Liver (tissue), 9 donors: Measurements from ENCODE around the gene SLC6A11. TPM values are rescaled to one million over a fixed set of nuclear protein-coding genes. Genes with fewer than 3 reads are reported as not detected.

Experiments used
- DNase-seq: peaks from one replicate; pipeline ENCODE4 v3.0.0-alpha.2; 2017; ENCODE audit warnings: low spot score
- H3K27ac ChIP-seq, 2 donors: one replicate each; pipeline ENCODE4 v1.7.0; 2013; ENCODE audit warnings: inconsistent platforms in 2 of 2, low read length in 2 of 2, control low read depth in 1 of 2, low read depth in 1 of 2, mild to moderate bottlenecking in 1 of 2
- H3K27me3 ChIP-seq, 4 donors: one replicate each; pipeline versions ENCODE4 v1.6.1 to v1.7.0; 2013; ENCODE audit warnings: low read length in 3 of 4, inconsistent platforms in 1 of 4, mild to moderate bottlenecking in 1 of 4, moderate library complexity in 1 of 4; ENCODE audit not compliant: control insufficient read depth in 4 of 4, insufficient read depth in 4 of 4
- H3K36me3 ChIP-seq, 4 donors: one replicate each; pipeline versions ENCODE4 v1.6.1 to v1.7.0; 2013; ENCODE audit warnings: low read length in 3 of 4, mild to moderate bottlenecking in 3 of 4, low read depth in 1 of 4, moderate library complexity in 1 of 4; ENCODE audit not compliant: control insufficient read depth in 4 of 4, insufficient read depth in 3 of 4
- H3K4me1 ChIP-seq, 4 donors: one replicate each; pipeline versions ENCODE4 v1.6.1 to v1.7.0; 2013; ENCODE audit warnings: low read length in 3 of 4, mild to moderate bottlenecking in 3 of 4, moderate library complexity in 1 of 4; ENCODE audit not compliant: control insufficient read depth in 4 of 4, insufficient read depth in 4 of 4
- H3K4me3 ChIP-seq, 3 donors: one replicate each; pipeline versions ENCODE4 v1.6.1 to v1.7.0; 2013; ENCODE audit warnings: low read length in 3 of 3, control low read depth in 1 of 3, low read depth in 1 of 3, mild to moderate bottlenecking in 1 of 3
- H3K9ac ChIP-seq, 2 donors: one replicate each; pipeline ENCODE4 v1.7.0; 2013; ENCODE audit warnings: low read length in 2 of 2, mild to moderate bottlenecking in 2 of 2, moderate library complexity in 2 of 2, control low read depth in 1 of 2, low read depth in 1 of 2
- H3K9me3 ChIP-seq, 4 donors: one replicate each; pipeline versions ENCODE4 v1.6.1 to v1.7.0; 2013; ENCODE audit warnings: low read length in 3 of 4; ENCODE audit not compliant: control insufficient read depth in 4 of 4
- ATF3 ChIP-seq: IDR thresholded peaks from 2 replicates; pipeline ENCODE4 v1.6.1; 2016; ENCODE audit warnings: antibody characterized with exemption
- CTCF ChIP-seq: fragments of 150-350 bp; IDR thresholded peaks from 2 replicates; pipeline ENCODE4 v1.5.1; 2017; ENCODE audit warnings: improper control_type of control experiment, low read depth, low read length; ENCODE audit not compliant: missing input control
- EGR1 ChIP-seq, 2 donors: IDR thresholded peaks; 2 replicates each; pipeline ENCODE4 v1.6.1; 2016 to 2018; ENCODE audit warnings: antibody characterized with exemption in 2 of 2, low read depth in 2 of 2
- FOXA1 ChIP-seq: IDR thresholded peaks from 2 replicates; pipeline ENCODE4 v1.6.1; 2016; ENCODE audit warnings: antibody characterized with exemption
- FOXA2 ChIP-seq: IDR thresholded peaks from 2 replicates; pipeline ENCODE4 v1.6.1; 2016; ENCODE audit warnings: antibody characterized with exemption
- GABPA ChIP-seq, 2 donors: IDR thresholded peaks in 1 of 2; conservative IDR thresholded peaks in 1 of 2; 2 replicates each; pipeline ENCODE4 v1.6.1; 2016; ENCODE audit warnings: antibody characterized with exemption in 2 of 2, mild to moderate bottlenecking in 1 of 2, moderate library complexity in 1 of 2
- HNF4A ChIP-seq, 2 donors: conservative IDR thresholded peaks; 2 replicates each; pipeline ENCODE4 v1.6.1; 2016; ENCODE audit warnings: antibody characterized with exemption in 2 of 2, mild to moderate bottlenecking in 2 of 2
- HNF4G ChIP-seq: IDR thresholded peaks from 2 replicates; pipeline ENCODE4 v1.6.1; 2016; ENCODE audit warnings: antibody characterized with exemption
- JUND ChIP-seq, 2 donors: IDR thresholded peaks; 2 replicates each; pipeline ENCODE4 v1.6.1; 2016; ENCODE audit warnings: antibody characterized with exemption in 2 of 2
- MAX ChIP-seq: IDR thresholded peaks from 2 replicates; pipeline ENCODE4 v1.6.1; 2016; ENCODE audit warnings: antibody characterized with exemption
- NR2F2 ChIP-seq: IDR thresholded peaks from 2 replicates; pipeline ENCODE4 v1.6.1; 2016; ENCODE audit warnings: antibody characterized with exemption
- RAD21 ChIP-seq, 2 donors: IDR thresholded peaks; 2 replicates each; pipeline ENCODE4 v1.6.1; 2016; ENCODE audit warnings: antibody characterized with exemption in 2 of 2, mild to moderate bottlenecking in 2 of 2
- RXRA ChIP-seq, 2 donors: IDR thresholded peaks; 2 replicates each; pipeline ENCODE4 v1.6.1; 2017 to 2018; ENCODE audit warnings: antibody characterized with exemption in 2 of 2, mild to moderate bottlenecking in 1 of 2
- SP1 ChIP-seq: IDR thresholded peaks from 2 replicates; pipeline ENCODE4 v1.6.1; 2018; ENCODE audit warnings: antibody characterized with exemption, mild to moderate bottlenecking
- TAF1 ChIP-seq: conservative IDR thresholded peaks from 2 replicates; pipeline ENCODE4 v1.6.1; 2016; ENCODE audit warnings: antibody characterized with exemption, mild to moderate bottlenecking
- YY1 ChIP-seq: IDR thresholded peaks from 2 replicates; pipeline ENCODE4 v1.6.1; 2016; ENCODE audit warnings: antibody characterized with exemption, mild to moderate bottlenecking
- WGBS: extraction: QIAGEN DNeasy Blood & Tissue Kit; methylation state at CpG from one replicate; pipeline ENCODE4 v1.1.7; 2013; 5-methylcytosine and 5-hydroxymethylcytosine counted together
- polyA plus RNA-seq, 2 donors: library from polyadenylated mRNA; stranded (reverse) in 1 of 2; unstranded in 1 of 2; fragments of 200-250 nt in 1 of 2; fragments of >200 nt in 1 of 2; fragmentation: Nextera tagmentation in 1 of 2; extraction: Ambion mirVana in 1 of 2; gene quantifications; one replicate each; pipeline versions ENCODE4 v1.2.1 to v1.2.3, GENCODE V29; 2013 to 2015
- total RNA-seq, 2 donors: library from RNA; depleted of rRNA; stranded (reverse); fragments of >200 nt; gene quantifications; one replicate each; pipeline ENCODE4 v1.2.3, GENCODE V29; 2014
- TF ChIP-seq, protein P1 (sequence below): IDR thresholded peaks from 2 replicates; pipeline ENCODE4 v1.6.1; 2016; ENCODE audit warnings: antibody characterized with exemption
- TF ChIP-seq, protein P2 (sequence below): IDR thresholded peaks from 2 replicates; pipeline ENCODE4 v1.6.1; 2016; ENCODE audit warnings: antibody characterized with exemption, mild to moderate bottlenecking
- donor health status: healthy.
- donor health status: healthy.
- donor health status: healthy.
- donor health status: healthy.
- donor health status: healthy.

Gene SLC6A11
- total and polyA plus RNA-seq, 4 donors, result under 0.01 to 7.1 (median 0.01) TPM; not detected in 1

GRCh38 chr3:10798600-10799367 is 17.2 kb upstream of the SLC6A11 start:
- no peaks in the 10 kb centered on the region for H3K4me1 ChIP-seq
- 48% methylated on average over 5 of the region's 5 CpGs for WGBS
- H3K27me3 ChIP-seq, result peaks cover 0 to 4% (median under 1%) of the 10 kb centered on the region in 4 donors
- H3K9ac ChIP-seq, result no peak overlapping the region
- H3K9me3 ChIP-seq, result peaks cover 0 to 2% (median 0%) of the 10 kb centered on the region in 4 donors
- no peak for DNase-seq
- no peak overlapping the region for H3K27ac ChIP-seq
- no peak overlapping the region for H3K4me3 ChIP-seq
- TF ChIP-seq HNF4A (conservative IDR thresholded peaks at IDR 0.05), result no peak
- no peaks in the 10 kb centered on the region for H3K36me3 ChIP-seq

DNA sequence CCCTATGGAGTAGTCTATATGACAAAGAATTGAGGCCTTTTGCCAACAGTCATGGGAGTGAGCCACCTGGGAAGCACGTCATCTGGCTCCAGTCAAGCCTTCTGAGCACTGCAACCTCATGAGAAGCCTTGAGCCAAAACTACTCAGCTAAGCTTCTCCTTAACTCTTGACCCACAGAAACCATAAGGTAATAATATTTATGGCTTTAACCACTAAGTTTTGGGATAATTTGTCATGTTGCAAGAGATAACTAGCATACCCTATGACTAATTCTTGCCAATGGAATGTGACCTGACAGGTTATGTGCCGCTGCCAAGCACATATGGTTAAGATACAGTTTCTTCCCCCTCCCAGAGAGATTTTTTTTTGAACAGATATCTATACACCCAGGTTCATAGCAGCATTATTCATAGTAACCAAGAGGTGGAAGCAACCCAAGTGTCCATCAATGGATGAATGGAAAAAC is 11.8 kb upstream of the SLC6A11 start:
- TF ChIP-seq NR2F2 (no peak), HNF4G (no peak), MAX (no peak), HNF4A (conservative IDR thresholded peaks at IDR 0.05) (no peak), YY1 (no peak), FOXA2 (no peak), SP1 (no peak), FOXA1 (no peak), GABPA (IDR thresholded peaks at IDR 0.05 in 1 of 2, conservative IDR thresholded peaks at IDR 0.05 in 1 of 2) (no peak), EGR1 (IDR thresholded peaks at IDR 0.05; ENCODE audit: low read depth in 2 of 2) (no peak), JUND (IDR thresholded peaks at IDR 0.05) (no peak), CTCF (no peak), RAD21 (IDR thresholded peaks at IDR 0.05) (no peak), TAF1 (no peak), RXRA (IDR thresholded peaks at IDR 0.05) (no peak), ATF3 (no peak)
- TF ChIP-seq, protein P1, sequence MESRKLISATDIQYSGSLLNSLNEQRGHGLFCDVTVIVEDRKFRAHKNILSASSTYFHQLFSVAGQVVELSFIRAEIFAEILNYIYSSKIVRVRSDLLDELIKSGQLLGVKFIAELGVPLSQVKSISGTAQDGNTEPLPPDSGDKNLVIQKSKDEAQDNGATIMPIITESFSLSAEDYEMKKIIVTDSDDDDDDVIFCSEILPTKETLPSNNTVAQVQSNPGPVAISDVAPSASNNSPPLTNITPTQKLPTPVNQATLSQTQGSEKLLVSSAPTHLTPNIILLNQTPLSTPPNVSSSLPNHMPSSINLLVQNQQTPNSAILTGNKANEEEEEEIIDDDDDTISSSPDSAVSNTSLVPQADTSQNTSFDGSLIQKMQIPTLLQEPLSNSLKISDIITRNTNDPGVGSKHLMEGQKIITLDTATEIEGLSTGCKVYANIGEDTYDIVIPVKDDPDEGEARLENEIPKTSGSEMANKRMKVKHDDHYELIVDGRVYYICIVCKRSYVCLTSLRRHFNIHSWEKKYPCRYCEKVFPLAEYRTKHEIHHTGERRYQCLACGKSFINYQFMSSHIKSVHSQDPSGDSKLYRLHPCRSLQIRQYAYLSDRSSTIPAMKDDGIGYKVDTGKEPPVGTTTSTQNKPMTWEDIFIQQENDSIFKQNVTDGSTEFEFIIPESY, result no peak
- TF ChIP-seq, protein P2, sequence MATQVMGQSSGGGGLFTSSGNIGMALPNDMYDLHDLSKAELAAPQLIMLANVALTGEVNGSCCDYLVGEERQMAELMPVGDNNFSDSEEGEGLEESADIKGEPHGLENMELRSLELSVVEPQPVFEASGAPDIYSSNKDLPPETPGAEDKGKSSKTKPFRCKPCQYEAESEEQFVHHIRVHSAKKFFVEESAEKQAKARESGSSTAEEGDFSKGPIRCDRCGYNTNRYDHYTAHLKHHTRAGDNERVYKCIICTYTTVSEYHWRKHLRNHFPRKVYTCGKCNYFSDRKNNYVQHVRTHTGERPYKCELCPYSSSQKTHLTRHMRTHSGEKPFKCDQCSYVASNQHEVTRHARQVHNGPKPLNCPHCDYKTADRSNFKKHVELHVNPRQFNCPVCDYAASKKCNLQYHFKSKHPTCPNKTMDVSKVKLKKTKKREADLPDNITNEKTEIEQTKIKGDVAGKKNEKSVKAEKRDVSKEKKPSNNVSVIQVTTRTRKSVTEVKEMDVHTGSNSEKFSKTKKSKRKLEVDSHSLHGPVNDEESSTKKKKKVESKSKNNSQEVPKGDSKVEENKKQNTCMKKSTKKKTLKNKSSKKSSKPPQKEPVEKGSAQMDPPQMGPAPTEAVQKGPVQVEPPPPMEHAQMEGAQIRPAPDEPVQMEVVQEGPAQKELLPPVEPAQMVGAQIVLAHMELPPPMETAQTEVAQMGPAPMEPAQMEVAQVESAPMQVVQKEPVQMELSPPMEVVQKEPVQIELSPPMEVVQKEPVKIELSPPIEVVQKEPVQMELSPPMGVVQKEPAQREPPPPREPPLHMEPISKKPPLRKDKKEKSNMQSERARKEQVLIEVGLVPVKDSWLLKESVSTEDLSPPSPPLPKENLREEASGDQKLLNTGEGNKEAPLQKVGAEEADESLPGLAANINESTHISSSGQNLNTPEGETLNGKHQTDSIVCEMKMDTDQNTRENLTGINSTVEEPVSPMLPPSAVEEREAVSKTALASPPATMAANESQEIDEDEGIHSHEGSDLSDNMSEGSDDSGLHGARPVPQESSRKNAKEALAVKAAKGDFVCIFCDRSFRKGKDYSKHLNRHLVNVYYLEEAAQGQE, result no peak
- DNase-seq, result no peak
- Histone ChIP-seq H3K9me3 (peaks cover 0 to 2% (median 0%) of the 10 kb centered on the region in 4 donors), H3K4me1 (no peaks in the 10 kb centered on the region), H3K27me3 (peaks cover 0 to 3% (median 0%) of the 10 kb centered on the region in 4 donors), H3K9ac (no peak overlapping the region), H3K27ac (no peak overlapping the region), H3K4me3 (no peak overlapping the region), H3K36me3 (no peaks in the 10 kb centered on the region)
- WGBS, result 64% methylated on average over 2 of the region's 2 CpGs
